Hepatocyte (in vitro differentiated cells): ENCODE data around the gene SH3YL1. TPM values are rescaled to one million over a fixed set of nuclear protein-coding genes. Genes with fewer than 3 reads are reported as not detected.

ENCODE experiments used
- DNase-seq: peaks from one replicate; pipeline ENCODE4 v3.0.0-alpha.2; 2016; ENCODE audit warnings: low spot score
- H2AFZ ChIP-seq: fragments of 200-600 bp; sonication (generic); 2 replicates; pipeline ENCODE4 v1.6.0; 2016; ENCODE audit warnings: antibody characterized with exemption, mild to moderate bottlenecking
- H3K27ac ChIP-seq: fragments of 200-600 bp; sonication (generic); 2 replicates; pipeline ENCODE4 v1.5.1; 2016; ENCODE audit warnings: mild to moderate bottlenecking
- H3K27me3 ChIP-seq: fragments of 200-600 bp; sonication (generic); 2 replicates; pipeline ENCODE4 v1.6.1; 2016
- H3K36me3 ChIP-seq: fragments of 200-600 bp; sonication (generic); replicated peaks from 2 replicates; pipeline ENCODE4 v1.5.1; 2016; ENCODE audit warnings: low read depth; ENCODE audit not compliant: insufficient read depth
- H3K4me1 ChIP-seq: fragments of 200-600 bp; sonication (generic); 2 replicates; pipeline ENCODE4 v1.5.1; 2016; ENCODE audit warnings: mild to moderate bottlenecking, moderate library complexity; ENCODE audit not compliant: insufficient read depth
- H3K4me2 ChIP-seq: fragments of 200-600 bp; sonication (generic); 2 replicates; pipeline ENCODE4 v1.6.0; 2016
- H3K4me3 ChIP-seq: fragments of 200-600 bp; sonication (generic); 2 replicates; pipeline ENCODE4 v1.5.1; 2016; ENCODE audit warnings: mild to moderate bottlenecking
- H3K79me2 ChIP-seq: fragments of 200-600 bp; sonication (generic); 2 replicates; pipeline ENCODE4 v1.6.0; 2017; ENCODE audit warnings: mild to moderate bottlenecking
- H3K9me2 ChIP-seq: fragments of 200-600 bp; sonication (generic); replicated peaks from 2 replicates; pipeline ENCODE4 v1.6.0; 2017; ENCODE audit warnings: mild to moderate bottlenecking; ENCODE audit not compliant: insufficient read depth
- H3K9me3 ChIP-seq: fragments of 200-600 bp; sonication (generic); 2 replicates; pipeline ENCODE4 v1.5.1; 2016; ENCODE audit warnings: low read depth, mild to moderate bottlenecking
- H4K20me1 ChIP-seq: fragments of 200-600 bp; sonication (generic); 2 replicates; pipeline ENCODE4 v1.6.0; 2016; ENCODE audit warnings: mild to moderate bottlenecking; ENCODE audit not compliant: insufficient read depth, poor library complexity, severe bottlenecking
- EZH2 ChIP-seq: fragments of 200-600 bp; sonication (generic); IDR thresholded peaks from 2 replicates; pipeline ENCODE4 v1.6.1; 2016; ENCODE audit warnings: antibody characterized with exemption, mild to moderate bottlenecking, borderline replicate concordance
- EZH2phosphoT487 ChIP-seq: fragments of 200-600 bp; sonication (generic); IDR thresholded peaks from one replicate; pipeline ENCODE4 v1.6.1; 2018; ENCODE audit warnings: antibody characterized with exemption, mild to moderate bottlenecking, low read depth, moderate library complexity; ENCODE audit not compliant: unreplicated experiment, severe bottlenecking
- WGBS: methylation state at CpG from one replicate; pipeline ENCODE4 v1.1.6; 2016; ENCODE audit warnings: low lambda C conversion rate; ENCODE audit errors: missing lambda C conversion rate; 5-methylcytosine and 5-hydroxymethylcytosine counted together
- polyA plus RNA-seq: library from polyadenylated mRNA; unstranded; fragments of >200 nt; fragmentation: Nextera tagmentation; extraction: Ambion mirVana; gene quantifications from 2 replicates; pipeline ENCODE4 v1.2.1, GENCODE V29; 2016
- total RNA-seq: library from RNA; depleted of rRNA; stranded (reverse); fragments of >200 nt; gene quantifications from 2 replicates; pipeline ENCODE4 v1.2.3, GENCODE V29; 2014
- TF ChIP-seq, protein P1 (sequence below): fragments of 200-600 bp; sonication (generic); IDR thresholded peaks from 2 replicates; pipeline ENCODE4 v1.5.1; 2016; ENCODE audit warnings: antibody characterized with exemption, mild to moderate bottlenecking; ENCODE audit not compliant: poor library complexity

The SH3YL1 gene
- total and polyA plus RNA-seq, 2 experiments from 2014 or later, result 36.3 to 99.8 TPM

DNA sequence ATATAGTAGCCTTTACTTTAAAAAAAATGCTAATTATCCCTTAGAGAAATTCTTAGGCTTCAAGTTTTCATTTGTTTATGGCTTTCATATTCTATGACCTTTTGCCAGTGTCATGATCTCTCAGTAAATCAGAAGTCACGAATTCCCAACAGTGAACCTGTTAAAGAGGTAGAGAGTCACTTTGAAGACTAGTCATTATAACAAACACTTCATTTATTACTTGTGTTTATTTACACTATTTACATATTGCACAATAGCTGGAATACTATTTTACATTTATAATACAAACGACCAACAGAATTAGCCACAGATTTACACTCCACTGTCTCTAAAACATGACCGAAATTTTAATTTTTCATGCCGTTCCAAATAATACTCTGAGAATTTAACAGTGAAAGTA lies 15.5 kb upstream of the SH3YL1 start:
- H4K20me1 ChIP-seq, result peaks cover 24% of the 10 kb centered on the region
- no peaks in the 10 kb centered on the region for H3K4me1 ChIP-seq
- no peaks in the 10 kb centered on the region for H3K9me3 ChIP-seq
- peaks cover 32% of the 10 kb centered on the region for H3K79me2 ChIP-seq
- TF ChIP-seq, protein P1, sequence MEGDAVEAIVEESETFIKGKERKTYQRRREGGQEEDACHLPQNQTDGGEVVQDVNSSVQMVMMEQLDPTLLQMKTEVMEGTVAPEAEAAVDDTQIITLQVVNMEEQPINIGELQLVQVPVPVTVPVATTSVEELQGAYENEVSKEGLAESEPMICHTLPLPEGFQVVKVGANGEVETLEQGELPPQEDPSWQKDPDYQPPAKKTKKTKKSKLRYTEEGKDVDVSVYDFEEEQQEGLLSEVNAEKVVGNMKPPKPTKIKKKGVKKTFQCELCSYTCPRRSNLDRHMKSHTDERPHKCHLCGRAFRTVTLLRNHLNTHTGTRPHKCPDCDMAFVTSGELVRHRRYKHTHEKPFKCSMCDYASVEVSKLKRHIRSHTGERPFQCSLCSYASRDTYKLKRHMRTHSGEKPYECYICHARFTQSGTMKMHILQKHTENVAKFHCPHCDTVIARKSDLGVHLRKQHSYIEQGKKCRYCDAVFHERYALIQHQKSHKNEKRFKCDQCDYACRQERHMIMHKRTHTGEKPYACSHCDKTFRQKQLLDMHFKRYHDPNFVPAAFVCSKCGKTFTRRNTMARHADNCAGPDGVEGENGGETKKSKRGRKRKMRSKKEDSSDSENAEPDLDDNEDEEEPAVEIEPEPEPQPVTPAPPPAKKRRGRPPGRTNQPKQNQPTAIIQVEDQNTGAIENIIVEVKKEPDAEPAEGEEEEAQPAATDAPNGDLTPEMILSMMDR, result no peak
- TF ChIP-seq EZH2phosphoT487 (no peak), EZH2 (no peak)
- H3K9me2 ChIP-seq, result no peaks in the 10 kb centered on the region
- DNase-seq, result no peak
- H3K27ac ChIP-seq, result no peak overlapping the region
- no peaks in the 10 kb centered on the region for H3K36me3 ChIP-seq
- no peaks in the 10 kb centered on the region for H3K27me3 ChIP-seq
- no peak overlapping the region for H2AFZ ChIP-seq
- 96% methylated on average over 4 of the region's 4 CpGs for WGBS
- no peak overlapping the region for H3K4me2 ChIP-seq
- H3K4me3 ChIP-seq, result no peak overlapping the region

DNA sequence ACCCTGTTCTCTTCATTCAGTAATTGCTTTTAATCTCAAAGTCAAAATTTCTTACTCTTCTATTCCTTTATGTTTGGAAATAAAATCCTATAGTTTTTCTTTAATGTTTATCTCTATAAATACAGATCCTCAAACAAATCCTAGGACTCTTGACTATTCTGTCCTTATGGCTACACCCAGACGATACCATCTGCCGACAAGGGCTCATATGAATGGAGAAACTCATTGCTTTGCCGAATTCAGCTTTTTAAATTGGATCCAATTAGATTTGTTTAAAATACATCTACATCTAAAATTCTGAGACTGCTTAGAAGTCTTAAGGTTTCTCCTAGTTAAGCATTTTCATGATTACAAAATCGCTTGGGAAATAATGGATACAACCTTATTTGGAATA lies 15.1 kb upstream of the SH3YL1 start:
- DNase-seq, result no peak
- TF ChIP-seq, protein P1, result no peak
- TF ChIP-seq EZH2phosphoT487 (no peak), EZH2 (no peak)
- H3K4me3 ChIP-seq, result no peak overlapping the region
- no peak overlapping the region for H3K4me2 ChIP-seq
- peaks cover 36% of the 10 kb centered on the region for H3K79me2 ChIP-seq
- no peaks in the 10 kb centered on the region for H3K36me3 ChIP-seq
- no peaks in the 10 kb centered on the region for H3K27me3 ChIP-seq
- H4K20me1 ChIP-seq, result peaks cover 26% of the 10 kb centered on the region
- 98% methylated on average over 4 of the region's 4 CpGs for WGBS
- no peak overlapping the region for H3K27ac ChIP-seq
- no peaks in the 10 kb centered on the region for H3K9me2 ChIP-seq
- no peaks in the 10 kb centered on the region for H3K9me3 ChIP-seq
- H2AFZ ChIP-seq, result no peak overlapping the region
- H3K4me1 ChIP-seq, result no peaks in the 10 kb centered on the region

DNA sequence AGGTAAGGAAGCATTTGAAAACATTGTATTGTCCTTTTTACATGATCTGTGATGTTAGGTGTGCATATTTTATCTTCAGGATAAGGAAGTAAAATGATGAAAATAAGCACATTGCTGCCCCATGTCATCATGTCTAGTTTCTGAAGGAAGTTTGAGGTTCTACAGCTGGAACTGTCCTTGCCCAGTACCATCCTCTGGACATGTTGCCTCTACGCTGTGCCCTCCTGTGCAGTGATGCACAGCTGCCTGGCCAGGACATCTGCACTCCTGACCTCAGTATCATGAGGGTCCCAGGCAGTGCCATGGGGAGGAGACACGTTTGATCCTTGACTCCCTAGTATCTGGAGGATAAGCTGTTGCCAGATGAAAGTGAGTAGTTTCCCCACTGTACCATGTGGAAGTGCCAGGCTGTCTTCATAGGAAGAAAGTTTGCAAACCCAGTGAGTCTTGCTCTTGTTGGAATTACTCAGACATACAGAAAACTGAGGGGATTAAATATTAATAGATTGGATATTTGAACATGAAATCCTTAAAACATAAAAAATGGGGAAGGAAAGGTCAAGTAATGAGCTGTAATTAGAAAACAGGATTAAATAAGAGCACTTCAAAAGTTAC lies 14.6 kb upstream of the SH3YL1 start:
- Histone ChIP-seq H3K9me3 (no peaks in the 10 kb centered on the region), H3K27me3 (no peaks in the 10 kb centered on the region), H3K27ac (no peak overlapping the region), H3K9me2 (no peaks in the 10 kb centered on the region), H2AFZ (no peak overlapping the region), H3K4me2 (no peak overlapping the region), H4K20me1 (peaks cover 31% of the 10 kb centered on the region), H3K79me2 (peaks cover 41% of the 10 kb centered on the region), H3K4me3 (no peak overlapping the region), H3K4me1 (no peaks in the 10 kb centered on the region), H3K36me3 (no peaks in the 10 kb centered on the region)
- TF ChIP-seq EZH2 (no peak), EZH2phosphoT487 (no peak)
- TF ChIP-seq, protein P1, result no peak
- no peak for DNase-seq
- 100% methylated on average over 2 of the region's 2 CpGs for WGBS
